HepG2 (cell line): ENCODE measurements around the gene GTF2H4. TPM values are rescaled to one million over a fixed set of nuclear protein-coding genes. Genes with fewer than 3 reads are reported as not detected.

Experiments used
- ATAC-seq: fragments of 200-7000 bp; cut with Tn5 transposase; 3 replicates; pipeline ENCODE4 v1.9.1; 2020; ENCODE audit warnings: mild to moderate bottlenecking, moderate library complexity
- BruUV-seq: library from RNA; stranded (reverse); fragments of 400-500 nt; replicated peaks from 2 replicates; lab custom pipeline; 2021; lab: Mats Ljungman, UMichigan
- CTCF ChIA-PET: fragments of 300-600 bp; formaldehyde crosslinking; extraction: SDS; loops from one replicate; lab custom pipeline; 2021; ENCODE audit warnings: low total read pairs, inconsistent platforms, low intra/inter-chr PET ratio; lab: Yijun Ruan, JAX
- POLR2A ChIA-PET: fragments of 350-600 bp; sonication (Branson Sonifier 250); formaldehyde crosslinking; loops from one replicate; lab custom pipeline; 2020; ENCODE audit warnings: antibody characterized with exemption, inconsistent platforms; lab: Yijun Ruan, JAX
- DNase-seq: peaks from one replicate; pipeline ENCODE4 v3.0.0-alpha.2; 2015; ENCODE audit warnings: low spot score
- FAIRE-seq: peaks from 3 replicates; lab custom pipeline; 2011; peaks lifted over from hg19 to GRCh38; lab: Jason Lieb, UNC
- H2AFZ ChIP-seq: one replicate; pipeline ENCODE4 v1.6.1; 2011; ENCODE audit warnings: low read length, inconsistent platforms
- H3K27ac ChIP-seq: fragments of 300-600 bp; 3 replicates; pipeline ENCODE4 v1.8.0; 2011; ENCODE audit warnings: mixed run types, mild to moderate bottlenecking, mixed read lengths, low read length, inconsistent platforms; ENCODE audit not compliant: insufficient read depth; ENCODE audit errors: extremely low read length
- H3K27me3 ChIP-seq, 2 experiments: fragments of 200-600 bp in 1 of 2; 2 replicates in 1 of 2; 3 replicates in 1 of 2; pipeline versions ENCODE4 v1.6.0 to v1.8.0; 2011; ENCODE audit warnings: low read length in 2 of 2, mild to moderate bottlenecking in 2 of 2, moderate library complexity in 2 of 2, inconsistent platforms in 1 of 2; ENCODE audit not compliant: insufficient read depth in 2 of 2, control insufficient read depth in 1 of 2
- H3K36me3 ChIP-seq, 2 experiments: fragments of 200-600 bp in 1 of 2; replicated peaks in 1 of 2; 2 replicates in 1 of 2; 3 replicates in 1 of 2; pipeline versions ENCODE4 v1.5.1 to v1.8.0; 2011; ENCODE audit warnings: low read length in 2 of 2, inconsistent platforms in 1 of 2; ENCODE audit not compliant: insufficient read depth in 2 of 2, control insufficient read depth in 1 of 2
- H3K4me1 ChIP-seq: 2 replicates; pipeline ENCODE4 v1.5.1; 2012; ENCODE audit warnings: low read length, inconsistent platforms; ENCODE audit not compliant: insufficient read depth
- H3K4me2 ChIP-seq: 2 replicates; pipeline ENCODE4 v1.6.0; 2011; ENCODE audit warnings: low read depth, low read length, inconsistent platforms
- H3K4me3 ChIP-seq, 3 experiments: fragments of 200-600 bp in 1 of 3; sonication (generic), shearing (Covaris generic) in 1 of 3; replicated peaks in 1 of 3; 2 replicates each; pipeline ENCODE4 v1.5.1; 2011 to 2016; ENCODE audit warnings: low read length in 3 of 3, inconsistent platforms in 2 of 3, low read depth in 2 of 3, mild to moderate bottlenecking in 2 of 3, control low read depth in 1 of 3, mixed read lengths in 1 of 3; ENCODE audit not compliant: insufficient read depth in 1 of 3
- H3K79me2 ChIP-seq: one replicate; pipeline ENCODE4 v1.6.1; 2011; ENCODE audit warnings: low read length, inconsistent platforms; ENCODE audit not compliant: insufficient read depth
- H3K9ac ChIP-seq: 2 replicates; pipeline ENCODE4 v1.6.0; 2011; ENCODE audit warnings: mild to moderate bottlenecking, low read depth, low read length, inconsistent platforms; ENCODE audit not compliant: insufficient read depth
- H3K9me3 ChIP-seq: 2 replicates; pipeline ENCODE4 v1.5.1; 2012; ENCODE audit warnings: mild to moderate bottlenecking, low read length
- H4K20me1 ChIP-seq: 2 replicates; pipeline ENCODE4 v1.6.0; 2011; ENCODE audit warnings: inconsistent platforms, mild to moderate bottlenecking, low read length, moderate library complexity; ENCODE audit not compliant: insufficient read depth
- ATF1 ChIP-seq: IDR thresholded peaks from 2 replicates; pipeline ENCODE4 v1.6.1; 2016; ENCODE audit warnings: mild to moderate bottlenecking, control low read depth
- GZF1 ChIP-seq: sonication (generic); formaldehyde crosslinking; IDR thresholded peaks from 2 replicates; pipeline ENCODE4 v1.5.1; 2020; ENCODE audit warnings: mild to moderate bottlenecking, missing genetic modification reagents
- RORA ChIP-seq: sonication (generic); formaldehyde crosslinking; IDR thresholded peaks from 2 replicates; pipeline ENCODE4 v1.5.0; 2020; ENCODE audit warnings: mild to moderate bottlenecking, missing genetic modification reagents, moderate library complexity
- SOX6 ChIP-seq, 2 experiments: fragments of 450-650 bp in 1 of 2; sonication (generic) in 1 of 2; formaldehyde crosslinking in 1 of 2; IDR thresholded peaks; 2 replicates each; pipeline versions ENCODE4 v1.4.0 to v1.6.1; 2017 to 2020; ENCODE audit warnings: antibody characterized with exemption in 1 of 2, mild to moderate bottlenecking in 1 of 2, missing genetic modification reagents in 1 of 2
- SRSF1 ChIP-seq: fragments of 200-400 bp; formaldehyde crosslinking; optimal IDR thresholded peaks from 2 replicates; pipeline ENCODE3; 2017; ENCODE audit warnings: mild to moderate bottlenecking, low read depth, low read length, moderate library complexity
- ZNF281 ChIP-seq: sonication (generic); formaldehyde crosslinking; IDR thresholded peaks from 2 replicates; pipeline ENCODE4 v1.4.0; 2020; ENCODE audit warnings: missing genetic modification reagents, borderline replicate concordance
- WGBS: methylation state at CpG from one replicate; pipeline ENCODE4 v1.1.6; 2017; ENCODE audit warnings: low lambda C conversion rate; 5-methylcytosine and 5-hydroxymethylcytosine counted together
- in situ Hi-C: cut with HindIII; loops from 2 replicates; pipeline ENCODE4 v1.10.0; 2017; ENCODE audit warnings: low pct_unique_long_range_greater_than_20kb; ENCODE audit not compliant: extremely low pct_ligation_motif_present
- intact Hi-C: fragments of 100-400 bp; cut with micrococcal nuclease; formaldehyde crosslinking; loops from one replicate; pipeline ENCODE4 v1.10.0; 2022; ENCODE audit not compliant: unreplicated experiment
- polyA plus RNA-seq, 8 experiments: library from polyadenylated mRNA; depleted of rRNA in 3 of 8; stranded (reverse) in 7 of 8; unstranded in 1 of 8; fragments of >200 nt; fragmentation: Illumina TruSeq in 4 of 8; extraction: Trizol in 4 of 8; gene quantifications; 2 replicates each; pipeline versions ENCODE4 v1.2.1 to v1.2.3, GENCODE V29; 2011 to 2016; ENCODE audit warnings: low read depth in 4 of 8, missing spikeins in 1 of 8, mixed read lengths in 1 of 8; ENCODE audit not compliant: insufficient read depth in 1 of 8
- total RNA-seq, 5 experiments: library from RNA; depleted of rRNA; stranded (reverse); fragments of >200 nt; fragmentation: Illumina TruSeq; extraction: Trizol; gene quantifications; 2 replicates each; pipeline ENCODE4 v1.2.3, GENCODE V29; 2016; ENCODE audit warnings: low read depth in 1 of 5

The GTF2H4 gene
- total and polyA plus RNA-seq, 2 of the 13 experiments (the other 11 are each of a cell fraction or from before 2014, with no cell fraction given) = 15.9 to 49.3 TPM

DNA sequence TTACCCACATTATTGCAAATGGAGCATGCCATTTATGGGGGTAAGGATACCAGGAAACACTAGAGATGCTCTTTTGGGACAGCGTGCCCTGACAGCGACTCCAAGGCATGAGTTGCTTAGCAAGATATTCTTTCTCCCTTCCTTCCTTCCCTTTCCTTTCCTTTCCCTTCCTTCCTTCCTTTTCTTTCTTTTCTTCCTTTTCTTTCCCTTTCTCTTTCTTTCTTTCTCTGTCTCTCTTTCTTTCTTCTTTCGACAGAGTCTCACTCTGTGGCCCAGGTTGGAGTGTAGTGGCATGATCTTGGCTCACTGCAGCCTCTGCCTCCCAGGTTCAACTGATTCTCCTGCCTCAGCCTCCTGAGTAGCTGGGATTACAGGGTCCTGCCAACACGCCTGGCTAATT, 36.0 kb downstream of the GTF2H4 start:
- no peak for DNase-seq
- no TSS peak for BruUV-seq
- in situ Hi-C loops (no loop called here), intact Hi-C loops (no loop called here)
- no peak for ATAC-seq
- 53% methylated on average over 4 of the region's 4 CpGs for WGBS
- Histone ChIP-seq H3K36me3 (no peaks in the 10 kb centered on the region), H3K79me2 (no peaks in the 10 kb centered on the region), H3K9ac (no peak overlapping the region), H3K27ac (no peak overlapping the region), H3K4me2 (no peak overlapping the region), H3K4me3 (no peak overlapping the region), H3K9me3 (no peaks in the 10 kb centered on the region)
- POLR2A ChIA-PET = no interaction called here
- CTCF ChIA-PET = no interaction called here
- no peak for FAIRE-seq
- no peak for TF ChIP-seq RORA (CRISPR knock-in tag)
- no peak for TF ChIP-seq ZNF281 (CRISPR knock-in tag)
- 0 out of 2 replicates have a peak, but pooled peaks have one; percentile 42 for TF ChIP-seq SOX6 (IDR thresholded peaks at IDR 0.05)
- no peak for TF ChIP-seq SOX6 (CRISPR knock-in tag; IDR thresholded peaks at IDR 0.05)
- no peak for TF ChIP-seq SRSF1
- no peak for TF ChIP-seq GZF1 (CRISPR knock-in tag)
- TF ChIP-seq ATF1 (CRISPR knock-in tag) = no peak
- TF ChIP-seq, all 625 proteins: peak for 1
- Histone ChIP-seq H3K27me3 (peaks cover 0 to 30% of the 10 kb centered on the region in 2 experiments; a peak in 4 of 5 replicates), H4K20me1 (no peaks in the 10 kb centered on the region), H2AFZ (no peak overlapping the region), H3K4me1 (peaks cover 18% of the 10 kb centered on the region)
